Keratinocyte (primary cell): ENCODE data around the gene TNS4. TPM values are rescaled to one million over a fixed set of nuclear protein-coding genes. Genes with fewer than 3 reads are reported as not detected.

Source experiments
- DNase-seq: peaks from one replicate; pipeline ENCODE4 v3.0.0-alpha.2; 2011; ENCODE audit warnings: low read depth, missing footprints, low spot score
- FAIRE-seq: peaks from 2 replicates; lab custom pipeline; 2011; peaks lifted over from hg19 to GRCh38; lab: Jason Lieb, UNC
- H2AFZ ChIP-seq: 2 replicates; pipeline ENCODE4 v1.6.0; 2012; ENCODE audit warnings: low read length, control low read depth, inconsistent platforms; ENCODE audit not compliant: control insufficient read depth
- H3K27ac ChIP-seq: 2 replicates; pipeline ENCODE4 v1.5.1; 2011; ENCODE audit warnings: low read length; ENCODE audit not compliant: control insufficient read depth, insufficient read depth
- H3K27me3 ChIP-seq: 3 replicates; pipeline ENCODE4 v1.6.0; 2011; ENCODE audit warnings: low read length; ENCODE audit not compliant: control insufficient read depth, insufficient read depth; ENCODE audit errors: extremely low read depth
- H3K36me3 ChIP-seq, 2 experiments: 2 replicates in 1 of 2; 3 replicates in 1 of 2; pipeline ENCODE4 v1.5.1; 2011; ENCODE audit warnings: low read length in 2 of 2, mild to moderate bottlenecking in 1 of 2; ENCODE audit not compliant: control insufficient read depth in 2 of 2, insufficient read depth in 2 of 2; ENCODE audit errors: extremely low read depth in 1 of 2
- H3K4me1 ChIP-seq: 3 replicates; pipeline ENCODE4 v1.5.1; 2011; ENCODE audit warnings: low read length; ENCODE audit not compliant: control insufficient read depth, insufficient read depth; ENCODE audit errors: extremely low read depth
- H3K4me2 ChIP-seq: 3 replicates; pipeline ENCODE4 v1.6.0; 2011; ENCODE audit warnings: low read depth, low read length; ENCODE audit not compliant: control insufficient read depth, insufficient read depth; ENCODE audit errors: extremely low read depth
- H3K4me3 ChIP-seq, 3 experiments: fragments of 200-600 bp in 1 of 3; sonication (generic) in 1 of 3; 2 replicates in 2 of 3; 3 replicates in 1 of 3; pipeline ENCODE4 v1.5.1; 2011 to 2016; ENCODE audit warnings: low read length in 3 of 3, mild to moderate bottlenecking in 3 of 3, control low read depth in 2 of 3, inconsistent platforms in 1 of 3, low read depth in 1 of 3, mixed read lengths in 1 of 3, mixed run types in 1 of 3, moderate library complexity in 1 of 3; ENCODE audit not compliant: control insufficient read depth in 2 of 3, insufficient read depth in 2 of 3; ENCODE audit errors: extremely low read depth in 1 of 3
- H3K79me2 ChIP-seq: 2 replicates; pipeline ENCODE4 v1.6.0; 2012; ENCODE audit warnings: low read length; ENCODE audit not compliant: control insufficient read depth, insufficient read depth
- H3K9ac ChIP-seq: 3 replicates; pipeline ENCODE4 v1.6.0; 2011; ENCODE audit warnings: low read length; ENCODE audit not compliant: control insufficient read depth, insufficient read depth; ENCODE audit errors: extremely low read depth
- H3K9me1 ChIP-seq: 3 replicates; pipeline ENCODE4 v1.6.0; 2011; ENCODE audit warnings: low read length; ENCODE audit not compliant: control insufficient read depth, insufficient read depth; ENCODE audit errors: extremely low read depth
- H3K9me3 ChIP-seq: 2 replicates; pipeline ENCODE4 v1.5.1; 2012; ENCODE audit warnings: low read depth, low read length; ENCODE audit not compliant: control insufficient read depth
- H4K20me1 ChIP-seq: 3 replicates; pipeline ENCODE4 v1.6.0; 2011; ENCODE audit warnings: low read length; ENCODE audit not compliant: control insufficient read depth, insufficient read depth; ENCODE audit errors: extremely low read depth
- CTCF ChIP-seq, 3 experiments: IDR thresholded peaks in 1 of 3; conservative IDR thresholded peaks in 1 of 3; optimal IDR thresholded peaks in 1 of 3; 2 replicates in 2 of 3; 3 replicates in 1 of 3; pipeline versions ENCODE3 to v1.5.1; 2011; ENCODE audit warnings: low read length in 3 of 3, mild to moderate bottlenecking in 3 of 3, moderate library complexity in 2 of 3, control low read depth in 1 of 3, inconsistent platforms in 1 of 3; ENCODE audit not compliant: insufficient read depth in 2 of 3; ENCODE audit errors: extremely low read depth in 1 of 3
- EZH2 ChIP-seq: IDR thresholded peaks from one replicate; pipeline ENCODE4 v1.6.1; 2012; ENCODE audit warnings: inconsistent platforms, mild to moderate bottlenecking, low read length, moderate library complexity
- dilution Hi-C: fragments of 300-500 bp; cut with MboI; formaldehyde crosslinking; loops from one replicate; pipeline ENCODE4 v1.7.0; 2020; ENCODE audit warnings: low sequenced_read_pairs; ENCODE audit not compliant: extremely low pct_ligation_motif_present
- polyA plus RNA-seq, 5 experiments: library from polyadenylated mRNA; depleted of rRNA in 3 of 5; stranded (reverse) in 3 of 5; stranded (forward) in 1 of 5; unstranded in 1 of 5; fragments of >200 nt; gene quantifications; 1 replicate in 1 of 5; 2 replicates in 3 of 5; 3 replicates in 1 of 5; pipeline versions ENCODE4 v1.2.1 to v1.2.3, GENCODE V29; 2011 to 2012; ENCODE audit warnings: missing spikeins in 2 of 5, low read depth in 1 of 5, low replicate concordance in 1 of 5

TNS4 gene
- polyA plus RNA-seq, 1 donor (not counting 4 experiments of a cell fraction or from before 2014, with no cell fraction given): 160 TPM

- Histone ChIP-seq H3K9me1 (no peaks in the 10 kb centered on the region), H3K9ac (no peak overlapping the region), H3K9me3 (no peaks in the 10 kb centered on the region), H3K79me2 (no peaks in the 10 kb centered on the region), H3K27ac (peak overlapping the region; percentile 32), H2AFZ (no peak overlapping the region), H3K27me3 (no peaks in the 10 kb centered on the region), H3K4me3 (no peak overlapping the region), H3K36me3 (peaks cover 14 to 31% of the 10 kb centered on the region in 2 experiments), H3K4me2 (no peak overlapping the region), H3K4me1 (peaks cover 22% of the 10 kb centered on the region), H4K20me1 (peaks cover 53% of the 10 kb centered on the region)
- dilution Hi-C loops: no loop called here
- peak; percentile 68 for FAIRE-seq
- peak in 1 of 3 experiments; percentile 11 for TF ChIP-seq CTCF (optimal IDR thresholded peaks at IDR 0.05 in 1 of 3, IDR thresholded peaks at IDR 0.05 in 1 of 3, conservative IDR thresholded peaks at IDR 0.05 in 1 of 3; ENCODE audit: extremely low read depth in 1 of 3, insufficient read depth in 2 of 3, low read length in 3 of 3)
- no peak for TF ChIP-seq EZH2
- peak; percentile 55 for DNase-seq
Observed at GRCh38 chr17:40474419-40475002, 26.9 kb downstream of the TNS4 start.

GRCh38 chr17:40473573-40474365 is 27.7 kb downstream of the TNS4 start:
- peaks cover 10 to 23% of the 10 kb centered on the region in 2 experiments for H3K36me3 ChIP-seq
- TF ChIP-seq CTCF (optimal IDR thresholded peaks at IDR 0.05 in 1 of 3, IDR thresholded peaks at IDR 0.05 in 1 of 3, conservative IDR thresholded peaks at IDR 0.05 in 1 of 3; ENCODE audit: extremely low read depth in 1 of 3, insufficient read depth in 2 of 3, low read length in 3 of 3): no peak
- no peak for TF ChIP-seq EZH2
- FAIRE-seq (no peak), DNase-seq (no peak)
- peaks cover 48% of the 10 kb centered on the region for H4K20me1 ChIP-seq
- peak overlapping the region; percentile 48 for H3K27ac ChIP-seq
- H2AFZ ChIP-seq: no peak overlapping the region
- no peaks in the 10 kb centered on the region for H3K27me3 ChIP-seq
- H3K79me2 ChIP-seq: no peaks in the 10 kb centered on the region
- dilution Hi-C loops: no loop called here
- H3K9me3 ChIP-seq: no peaks in the 10 kb centered on the region
- H3K4me3 ChIP-seq: no peak overlapping the region
- H3K9ac ChIP-seq: peak overlapping the region; percentile 10
- H3K9me1 ChIP-seq: no peaks in the 10 kb centered on the region
- H3K4me1 ChIP-seq: peaks cover 22% of the 10 kb centered on the region
- H3K4me2 ChIP-seq: no peak overlapping the region
